Esophagus squamous epithelium (tissue), 5 donors: Measurements from ENCODE around the gene ETV2. TPM values are rescaled to one million over a fixed set of nuclear protein-coding genes. Genes with fewer than 3 reads are reported as not detected.

Experiments
- DNase-seq: peaks from one replicate; lab custom pipeline; 2025; lab: John Stamatoyannopoulos, UW
- H3K27ac ChIP-seq, 4 donors: fragments of 200-600 bp; sonication (generic); one replicate each; pipeline ENCODE4 v1.5.1; 2016 to 2019; ENCODE audit warnings: mild to moderate bottlenecking in 1 of 4
- H3K27me3 ChIP-seq, 4 donors: fragments of 200-600 bp; sonication (generic); 1 replicate in 3 of 4; 2 replicates in 1 of 4; pipeline versions ENCODE4 v1.5.1 to v1.6.0; 2017 to 2021; ENCODE audit warnings: antibody characterized with exemption in 1 of 4
- H3K36me3 ChIP-seq, 3 donors: fragments of 200-600 bp; sonication (generic); one replicate each; pipeline ENCODE4 v1.5.1; 2016 to 2019
- H3K4me1 ChIP-seq, 3 donors: fragments of 200-600 bp; sonication (generic); one replicate each; pipeline ENCODE4 v1.5.1; 2017 to 2019
- H3K4me3 ChIP-seq, 4 donors: fragments of 200-600 bp; sonication (generic); 1 replicate in 3 of 4; 2 replicates in 1 of 4; pipeline ENCODE4 v1.5.1; 2016 to 2019; ENCODE audit warnings: mild to moderate bottlenecking in 2 of 4, moderate library complexity in 1 of 4
- H3K9me3 ChIP-seq, 3 donors: fragments of 200-600 bp; sonication (generic); one replicate each; pipeline ENCODE4 v1.5.1; 2016 to 2019
- CTCF ChIP-seq, 6 experiments: fragments of 450-650 bp in 4 of 6; fragments of 200-600 bp in 2 of 6; sonication (generic) in 2 of 6; IDR thresholded peaks; one replicate each; pipeline ENCODE4 v1.5.1; 2016 to 2019; ENCODE audit warnings: antibody characterized with exemption in 6 of 6, mild to moderate bottlenecking in 4 of 6, moderate library complexity in 4 of 6
- POLR2A ChIP-seq, 4 donors: fragments of 450-650 bp; IDR thresholded peaks; one replicate each; pipeline ENCODE4 v1.6.1; 2017; ENCODE audit warnings: antibody characterized with exemption in 4 of 4, mild to moderate bottlenecking in 4 of 4, moderate library complexity in 3 of 4
- WGBS, 2 donors: methylation state at CpG; one replicate each; pipeline ENCODE4 v1.1.5; 2018; 5-methylcytosine and 5-hydroxymethylcytosine counted together
- intact Hi-C: fragments of 100-400 bp; cut with DNase I; formaldehyde crosslinking; loops from one replicate; pipeline ENCODE4 v1.15.0; 2022
- total RNA-seq, 4 donors: library from RNA; depleted of rRNA; stranded (reverse); fragments of >200 nt; gene quantifications; one replicate each; pipeline ENCODE4 v1.1.0, GENCODE V29; 2016
- donor health status: DM: yes; HTN: yes; CAD: no.

ETV2 gene
- total RNA-seq, 4 donors from 2014 or later, result 0.31 to 0.44 TPM; not detected in 2

- H3K9me3 ChIP-seq, result no peaks in the 10 kb centered on the region
- TF ChIP-seq CTCF (IDR thresholded peaks at IDR 0.05) (no peak), POLR2A (IDR thresholded peaks at IDR 0.05) (no peak)
- 93 to 100% methylated on average over 7 to 11 of the region's 12 CpGs for WGBS, 2 donors
- H3K4me3 ChIP-seq, result no peak overlapping the region
- no peak overlapping the region for H3K27ac ChIP-seq
- DNase-seq, result no peak
- H3K27me3 ChIP-seq, result no peaks in the 10 kb centered on the region
- intact Hi-C loops, result no loop called here
- H3K36me3 ChIP-seq, result peaks cover 0 to 66% (median 5%) of the 10 kb centered on the region in 3 donors
- no peaks in the 10 kb centered on the region for H3K4me1 ChIP-seq
Measured at GRCh38 chr19:35619290-35619923, 22.1 kb upstream of the ETV2 start.

GRCh38 chr19:35620001-35620400 is 21.5 kb upstream of the ETV2 start:
- no peak for DNase-seq
- no peaks in the 10 kb centered on the region for H3K27me3 ChIP-seq

GRCh38 chr19:35621708-35622107 is 19.8 kb upstream of the ETV2 start:
- H3K9me3 ChIP-seq, result no peaks in the 10 kb centered on the region
- H3K27me3 ChIP-seq, result no peaks in the 10 kb centered on the region
- H3K4me3 ChIP-seq, result no peak overlapping the region
- intact Hi-C loops, result no loop called here
- H3K4me1 ChIP-seq, result no peaks in the 10 kb centered on the region
- 93% methylated on average over 2 of the region's 9 CpGs; no CpG with 5 or more reads in 1 of the 2 donors for WGBS, 2 donors
- peaks cover 0 to 47% (median 0%) of the 10 kb centered on the region in 3 donors for H3K36me3 ChIP-seq
- no peak for DNase-seq
- no peak overlapping the region for H3K27ac ChIP-seq
- no peak for TF ChIP-seq POLR2A (IDR thresholded peaks at IDR 0.05)
- no peak for TF ChIP-seq CTCF (IDR thresholded peaks at IDR 0.05)

More at GRCh38 chr19:35620001-35620400, 21.5 kb upstream of the ETV2 start:
- intact Hi-C loops, result no loop called here
- Histone ChIP-seq H3K4me3 (no peak overlapping the region), H3K27ac (no peak overlapping the region), H3K9me3 (no peaks in the 10 kb centered on the region), H3K4me1 (no peaks in the 10 kb centered on the region), H3K36me3 (peaks cover 0 to 63% (median 4%) of the 10 kb centered on the region in 3 donors)
- TF ChIP-seq CTCF (IDR thresholded peaks at IDR 0.05), result no peak
- TF ChIP-seq POLR2A (IDR thresholded peaks at IDR 0.05), result no peak
- 96 to 97% methylated on average over 4 to 12 of the region's 17 CpGs for WGBS, 2 donors

GRCh38 chr19:35622750-35623149 is 18.8 kb upstream of the ETV2 start:
- no peak for DNase-seq
- Histone ChIP-seq H3K4me1 (peaks cover 0 to under 1% (median 0%) of the 10 kb centered on the region in 3 donors), H3K27me3 (no peaks in the 10 kb centered on the region), H3K9me3 (no peaks in the 10 kb centered on the region), H3K27ac (no peak overlapping the region), H3K36me3 (peaks cover 0 to 37% (median 0%) of the 10 kb centered on the region in 3 donors), H3K4me3 (no peak overlapping the region)
- WGBS, 2 donors, result 88 to 92% methylated on average over 9 to 13 of the region's 13 CpGs
- TF ChIP-seq CTCF (IDR thresholded peaks at IDR 0.05) (no peak), POLR2A (IDR thresholded peaks at IDR 0.05) (no peak)
- intact Hi-C loops, result no loop called here

GRCh38 chr19:35623327-35624010 is 18.1 kb upstream of the ETV2 start:
- Histone ChIP-seq H3K4me3 (no peak overlapping the region), H3K9me3 (no peaks in the 10 kb centered on the region), H3K4me1 (peaks cover 3 to 7% (median 3%) of the 10 kb centered on the region in 3 donors), H3K27ac (no peak overlapping the region), H3K27me3 (no peaks in the 10 kb centered on the region), H3K36me3 (peaks cover 0 to 29% (median 0%) of the 10 kb centered on the region in 3 donors)
- DNase-seq, result no peak
- no peak for TF ChIP-seq CTCF (IDR thresholded peaks at IDR 0.05)
- TF ChIP-seq POLR2A (IDR thresholded peaks at IDR 0.05), result no peak
- WGBS, 2 donors, result 90 to 92% methylated on average over 6 of the region's 6 CpGs
- intact Hi-C loops, result no loop called here
